Lower leg skin (tissue), 4 donors: ENCODE results near the gene SNX30. TPM values are rescaled to one million over a fixed set of nuclear protein-coding genes. Genes with fewer than 3 reads are reported as not detected.

ENCODE experiments used
- DNase-seq, 2 donors: peaks; one replicate each; pipeline ENCODE4 v3.0.0-alpha.2; 2019; ENCODE audit warnings: low spot score in 2 of 2
- H3K4me3 ChIP-seq: fragments of 200-600 bp; sonication (generic); 2 replicates; pipeline ENCODE4 v1.5.1; 2017; ENCODE audit warnings: mild to moderate bottlenecking, low read depth; ENCODE audit not compliant: poor library complexity, severe bottlenecking
- POLR2A ChIP-seq, 2 donors: fragments of 450-650 bp; IDR thresholded peaks; one replicate each; pipeline ENCODE4 v1.6.1; 2016 to 2017; ENCODE audit warnings: antibody characterized with exemption in 2 of 2, mild to moderate bottlenecking in 1 of 2, moderate library complexity in 1 of 2
- WGBS, 2 donors: methylation state at CpG; one replicate each; pipeline ENCODE4 v1.1.5; 2018; 5-methylcytosine and 5-hydroxymethylcytosine counted together
- intact Hi-C: fragments of 100-400 bp; cut with DNase I; formaldehyde crosslinking; loops from one replicate; pipeline ENCODE4 v1.15.0; 2023; ENCODE audit warnings: low total_unique reads
- total RNA-seq, 4 donors: library from RNA; depleted of rRNA; stranded (reverse); fragments of >200 nt; gene quantifications; one replicate each; pipeline ENCODE4 v1.1.0, GENCODE V29; 2016
- TF ChIP-seq, protein P1 (sequence below), 3 donors: fragments of 450-650 bp; IDR thresholded peaks; one replicate each; pipeline ENCODE4 v1.5.1; 2016; ENCODE audit warnings: antibody characterized with exemption in 3 of 3, mild to moderate bottlenecking in 3 of 3, moderate library complexity in 2 of 3

The SNX30 gene
- total RNA-seq, 4 donors from 2014 or later: 7.6 to 16.5 (median 13.0) TPM

DNA sequence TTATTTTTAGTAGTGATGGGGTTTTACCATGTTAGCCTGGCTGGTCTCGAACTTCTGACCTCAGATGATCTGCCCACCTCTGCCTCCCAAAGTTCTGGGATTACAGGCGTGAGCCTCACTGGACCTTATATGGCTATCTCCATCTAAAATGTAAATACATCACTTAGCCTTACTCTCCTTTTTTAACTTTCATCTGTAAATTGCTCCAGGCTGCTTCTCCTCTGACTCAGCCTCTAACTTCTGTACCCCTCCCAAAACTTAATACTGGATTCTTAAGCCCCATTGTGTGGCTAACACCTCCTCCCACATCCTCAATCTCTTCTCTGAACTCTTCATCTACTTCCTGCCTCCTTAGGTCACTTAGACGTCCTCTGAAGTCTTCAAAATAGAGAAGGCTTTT, 4.0 kb downstream of the SNX30 start:
- TF ChIP-seq, protein P1, sequence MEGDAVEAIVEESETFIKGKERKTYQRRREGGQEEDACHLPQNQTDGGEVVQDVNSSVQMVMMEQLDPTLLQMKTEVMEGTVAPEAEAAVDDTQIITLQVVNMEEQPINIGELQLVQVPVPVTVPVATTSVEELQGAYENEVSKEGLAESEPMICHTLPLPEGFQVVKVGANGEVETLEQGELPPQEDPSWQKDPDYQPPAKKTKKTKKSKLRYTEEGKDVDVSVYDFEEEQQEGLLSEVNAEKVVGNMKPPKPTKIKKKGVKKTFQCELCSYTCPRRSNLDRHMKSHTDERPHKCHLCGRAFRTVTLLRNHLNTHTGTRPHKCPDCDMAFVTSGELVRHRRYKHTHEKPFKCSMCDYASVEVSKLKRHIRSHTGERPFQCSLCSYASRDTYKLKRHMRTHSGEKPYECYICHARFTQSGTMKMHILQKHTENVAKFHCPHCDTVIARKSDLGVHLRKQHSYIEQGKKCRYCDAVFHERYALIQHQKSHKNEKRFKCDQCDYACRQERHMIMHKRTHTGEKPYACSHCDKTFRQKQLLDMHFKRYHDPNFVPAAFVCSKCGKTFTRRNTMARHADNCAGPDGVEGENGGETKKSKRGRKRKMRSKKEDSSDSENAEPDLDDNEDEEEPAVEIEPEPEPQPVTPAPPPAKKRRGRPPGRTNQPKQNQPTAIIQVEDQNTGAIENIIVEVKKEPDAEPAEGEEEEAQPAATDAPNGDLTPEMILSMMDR (IDR thresholded peaks at IDR 0.05): no peak
- TF ChIP-seq POLR2A (IDR thresholded peaks at IDR 0.05): no peak
- DNase-seq: peak in 1 of 2 donors; percentile 49
- no peak overlapping the region for H3K4me3 ChIP-seq
- intact Hi-C loops: no loop called here
- WGBS, 2 donors: 43 to 58% methylated on average over 3 of the region's 3 CpGs

- WGBS, 2 donors: 35 to 54% methylated on average over 5 of the region's 5 CpGs
- intact Hi-C loops: no loop called here
- TF ChIP-seq, protein P1 (IDR thresholded peaks at IDR 0.05): no peak
- TF ChIP-seq POLR2A (IDR thresholded peaks at IDR 0.05): no peak
- DNase-seq: peak in 1 of 2 donors; percentile 58
- no peak overlapping the region for H3K4me3 ChIP-seq
Measured at GRCh38 chr9:112755016-112755427, 4.5 kb downstream of the SNX30 start.

DNA sequence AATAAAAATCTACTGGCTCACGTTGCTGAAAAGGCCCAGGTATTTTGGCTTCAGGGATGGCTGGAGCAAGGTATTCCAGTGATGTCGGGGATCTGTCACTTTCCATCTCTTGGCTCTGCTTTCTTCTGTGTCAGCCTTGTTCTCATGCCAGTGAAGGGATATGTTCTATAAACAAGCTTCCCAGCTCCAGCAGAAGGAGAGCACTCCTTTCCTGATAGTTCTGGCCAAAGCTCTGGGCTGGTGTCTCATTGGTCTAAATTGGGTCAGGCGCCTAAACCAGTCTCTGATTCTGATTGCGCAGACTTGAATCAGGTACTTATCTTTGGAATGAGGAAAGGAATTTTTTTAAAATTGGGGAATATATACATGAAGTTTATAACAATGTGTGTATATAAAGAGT, 5.1 kb downstream of the SNX30 start:
- intact Hi-C loops: no loop called here

DNA sequence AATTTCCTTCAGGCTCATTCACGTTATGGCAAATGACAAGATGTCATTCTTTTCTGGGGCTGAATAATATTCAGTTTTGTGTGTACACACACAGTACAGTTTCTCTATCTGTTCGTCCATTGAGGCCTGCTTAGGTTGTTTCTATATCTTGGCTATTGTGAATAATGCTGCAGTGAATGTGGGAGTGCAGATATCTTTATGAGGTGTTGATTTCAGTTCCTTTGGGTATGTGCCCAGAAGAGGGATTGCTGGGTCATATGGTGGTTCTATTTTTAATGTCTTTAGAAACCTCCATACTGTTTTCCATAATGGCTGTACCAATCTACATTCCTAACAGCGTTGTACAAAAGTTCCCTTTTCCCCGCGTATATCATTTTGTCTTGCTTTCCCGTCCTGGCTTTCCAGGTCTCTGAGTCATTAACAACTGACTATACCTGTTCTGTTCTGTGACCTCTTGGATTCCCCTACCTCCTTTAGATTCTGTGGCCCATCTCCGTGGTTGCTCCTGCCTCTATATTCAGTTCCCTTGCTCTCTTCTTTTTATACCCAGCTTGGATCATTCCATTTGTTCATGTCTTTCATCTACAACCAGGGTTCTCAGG, 6.8 kb downstream of the SNX30 start:
- intact Hi-C loops: no loop called here
- DNase-seq: peak in 1 of 2 donors; percentile 26
- no peak overlapping the region for H3K4me3 ChIP-seq
- 48 to 49% methylated on average over 7 of the region's 7 CpGs for WGBS, 2 donors
- TF ChIP-seq, protein P1 (IDR thresholded peaks at IDR 0.05): no peak
- TF ChIP-seq POLR2A (IDR thresholded peaks at IDR 0.05): no peak

More for the DNA sequence above, 5.1 kb downstream of the SNX30 start:
- 69 to 75% methylated on average over 4 of the region's 4 CpGs for WGBS, 2 donors
- no peak overlapping the region for H3K4me3 ChIP-seq
- peak in 1 of 2 donors; percentile 4 for DNase-seq
- TF ChIP-seq, protein P1 (IDR thresholded peaks at IDR 0.05): no peak
- TF ChIP-seq POLR2A (IDR thresholded peaks at IDR 0.05): no peak

GRCh38 chr9:112757940-112758339, 7.4 kb downstream of the SNX30 start:
- 96 to 97% methylated on average over 2 of the region's 2 CpGs for WGBS, 2 donors
- DNase-seq: peak in 1 of 2 donors; percentile 21
- no peak for TF ChIP-seq POLR2A (IDR thresholded peaks at IDR 0.05)
- TF ChIP-seq, protein P1 (IDR thresholded peaks at IDR 0.05): no peak
- no peak overlapping the region for H3K4me3 ChIP-seq
- intact Hi-C loops: no loop called here

DNA sequence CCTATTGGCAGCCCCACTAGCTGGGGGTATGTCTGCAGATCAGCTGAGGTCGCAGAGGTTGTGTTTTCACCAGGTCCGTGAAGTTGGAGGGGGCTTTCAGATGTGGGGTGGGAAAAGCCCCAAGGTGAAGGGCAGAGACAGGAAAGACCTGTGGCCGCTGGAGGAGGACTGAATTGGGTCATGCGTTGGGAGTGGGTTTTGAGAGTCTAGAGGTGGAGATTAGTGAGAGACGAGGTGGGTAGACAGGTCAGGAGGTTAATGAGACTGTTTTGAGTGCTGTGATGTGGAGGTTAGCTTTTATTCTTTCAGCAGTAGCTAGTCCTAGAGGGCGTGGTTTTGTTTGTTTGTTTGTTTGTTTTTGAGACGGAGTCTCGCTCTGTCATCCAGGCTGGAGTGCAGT, 10.3 kb downstream of the SNX30 start:
- TF ChIP-seq, protein P1 (IDR thresholded peaks at IDR 0.05): no peak
- TF ChIP-seq POLR2A (IDR thresholded peaks at IDR 0.05): no peak
- intact Hi-C loops: no loop called here
- peak in 1 of 2 donors; percentile 61 for DNase-seq
- no peak overlapping the region for H3K4me3 ChIP-seq
- 89 to 93% methylated on average over 8 of the region's 8 CpGs for WGBS, 2 donors
